Epithelial cell of proximal tubule (primary cell): ENCODE results near the gene SHISAL1. TPM values are rescaled to one million over a fixed set of nuclear protein-coding genes. Genes with fewer than 3 reads are reported as not detected.
A peak's percentile ranks its signal among the peaks of the same experiment; 100 is the strongest.
"Not testable (repeated sequence)": the region's sequence is repeated elsewhere in the genome, so short reads cannot be mapped to it uniquely, and the experiment has no call there.

Experiments
- DNase-seq: peaks from one replicate; pipeline ENCODE4 v3.0.0-alpha.2; 2011; ENCODE audit warnings: low read depth
- H3K4me3 ChIP-seq: 2 replicates; pipeline ENCODE4 v1.5.1; 2011; ENCODE audit warnings: low read depth, mild to moderate bottlenecking, low read length
- total RNA-seq: library from RNA; depleted of rRNA; stranded (reverse); fragments of >200 nt; gene quantifications from 2 replicates; pipeline ENCODE4 v1.2.3, GENCODE V29; 2015
- TF ChIP-seq, protein P1 (sequence below): conservative IDR thresholded peaks from 2 replicates; pipeline ENCODE4 v1.5.1; 2012; ENCODE audit warnings: low read depth, mild to moderate bottlenecking, low read length

SHISAL1 gene
- total RNA-seq, 1 donor from 2014 or later, result not detected

DNA sequence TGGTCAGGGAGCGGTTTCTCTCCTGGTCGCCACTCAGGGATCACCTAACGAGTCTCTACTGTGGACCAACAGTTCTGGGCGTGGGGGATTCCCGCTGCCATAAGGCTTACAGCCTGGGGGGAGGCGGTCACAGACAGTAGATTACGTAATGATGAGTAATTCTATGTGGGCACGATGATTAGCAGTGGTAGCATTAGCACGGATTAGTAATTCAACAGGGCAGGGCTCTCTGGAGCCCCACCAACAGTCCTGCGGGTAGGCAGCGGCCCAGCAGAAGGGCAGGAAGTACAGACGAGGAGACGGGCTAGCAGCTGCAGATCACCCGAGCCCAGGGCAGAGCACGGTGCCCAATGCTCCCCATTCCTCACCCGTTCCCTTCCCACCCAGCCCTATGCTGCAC lies 3.6 kb downstream of the SHISAL1 start:
- H3K4me3 ChIP-seq, result no peak overlapping the region
- DNase-seq, result peak; percentile 35
- TF ChIP-seq, protein P1, sequence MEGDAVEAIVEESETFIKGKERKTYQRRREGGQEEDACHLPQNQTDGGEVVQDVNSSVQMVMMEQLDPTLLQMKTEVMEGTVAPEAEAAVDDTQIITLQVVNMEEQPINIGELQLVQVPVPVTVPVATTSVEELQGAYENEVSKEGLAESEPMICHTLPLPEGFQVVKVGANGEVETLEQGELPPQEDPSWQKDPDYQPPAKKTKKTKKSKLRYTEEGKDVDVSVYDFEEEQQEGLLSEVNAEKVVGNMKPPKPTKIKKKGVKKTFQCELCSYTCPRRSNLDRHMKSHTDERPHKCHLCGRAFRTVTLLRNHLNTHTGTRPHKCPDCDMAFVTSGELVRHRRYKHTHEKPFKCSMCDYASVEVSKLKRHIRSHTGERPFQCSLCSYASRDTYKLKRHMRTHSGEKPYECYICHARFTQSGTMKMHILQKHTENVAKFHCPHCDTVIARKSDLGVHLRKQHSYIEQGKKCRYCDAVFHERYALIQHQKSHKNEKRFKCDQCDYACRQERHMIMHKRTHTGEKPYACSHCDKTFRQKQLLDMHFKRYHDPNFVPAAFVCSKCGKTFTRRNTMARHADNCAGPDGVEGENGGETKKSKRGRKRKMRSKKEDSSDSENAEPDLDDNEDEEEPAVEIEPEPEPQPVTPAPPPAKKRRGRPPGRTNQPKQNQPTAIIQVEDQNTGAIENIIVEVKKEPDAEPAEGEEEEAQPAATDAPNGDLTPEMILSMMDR, result no peak

DNA sequence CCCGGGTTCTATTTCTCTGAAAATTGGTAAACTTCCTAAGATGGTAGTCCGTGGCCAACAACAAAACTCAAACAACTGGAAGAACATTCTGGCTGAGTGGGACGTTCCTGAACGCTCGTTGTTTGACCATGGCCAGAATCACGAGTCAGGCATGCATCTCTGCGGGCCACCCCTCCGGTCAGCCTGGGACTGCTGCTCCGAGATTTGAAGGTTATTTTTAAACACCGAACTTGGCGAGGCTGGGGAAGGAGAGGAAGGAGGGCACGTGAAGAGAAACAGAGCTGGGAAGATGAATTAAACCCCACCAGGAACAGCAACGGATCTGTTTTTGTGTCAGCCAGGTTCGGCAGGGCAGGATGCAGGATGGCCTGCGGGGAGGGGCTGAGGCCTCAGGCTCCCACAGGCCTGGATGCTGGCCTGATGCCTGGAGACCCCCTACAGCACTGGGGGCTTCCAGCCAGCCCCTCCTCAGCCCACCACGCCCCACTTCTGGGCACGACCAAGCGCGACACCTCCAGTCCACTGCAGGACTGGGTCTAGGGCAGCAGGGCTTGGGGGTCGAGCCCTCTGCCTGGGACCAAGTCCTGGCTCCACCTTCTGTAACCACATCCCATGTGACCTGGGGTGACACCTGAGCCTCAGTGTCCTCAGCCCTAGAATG lies 5.1 kb downstream of the SHISAL1 start:
- no peak overlapping the region for H3K4me3 ChIP-seq
- no peak for DNase-seq
- TF ChIP-seq, protein P1, result no peak

DNA sequence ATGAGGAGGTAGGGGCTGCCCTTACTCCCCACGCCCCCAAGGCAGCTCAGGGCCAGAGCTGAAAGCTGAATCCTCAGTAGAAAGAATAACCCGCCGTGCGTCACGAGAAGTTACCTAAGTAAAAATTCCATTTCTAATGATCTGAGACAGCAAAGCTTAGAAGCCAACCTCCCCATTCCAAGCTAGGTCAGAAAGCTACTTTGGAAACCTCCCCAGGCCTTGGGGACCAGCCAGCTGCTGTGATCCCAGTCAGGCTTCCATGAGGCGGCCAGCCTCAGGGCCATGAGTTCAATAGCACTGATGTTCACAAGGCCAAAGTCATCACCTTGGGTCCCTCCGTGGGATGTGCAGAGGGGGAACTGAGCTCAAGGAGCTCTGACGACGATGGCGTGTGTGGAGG lies 6.9 kb downstream of the SHISAL1 start:
- DNase-seq, result no peak
- H3K4me3 ChIP-seq, result no peak overlapping the region
- TF ChIP-seq, protein P1, result no peak

DNA sequence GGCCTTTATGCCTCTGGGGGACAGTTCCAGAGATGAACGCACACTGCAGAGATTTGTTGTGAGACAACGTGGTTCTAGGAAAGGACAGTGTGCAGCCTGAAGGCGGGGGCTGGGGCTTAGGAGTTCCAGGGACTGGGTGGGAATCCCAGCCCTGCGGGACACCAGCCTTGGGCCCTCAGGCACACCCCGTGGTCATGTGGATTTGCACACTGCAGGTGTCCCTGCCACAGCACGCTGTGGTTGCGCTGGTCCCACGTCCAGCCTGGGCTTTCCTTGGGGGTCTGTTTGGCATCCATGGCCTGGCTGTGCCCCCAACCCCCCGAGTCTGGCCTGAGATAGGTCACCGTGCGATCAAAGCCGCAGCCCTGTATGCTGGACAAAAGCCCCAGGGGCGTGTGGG lies 7.3 kb downstream of the SHISAL1 start:
- TF ChIP-seq, protein P1, result no peak
- DNase-seq, result no peak
- no peak overlapping the region for H3K4me3 ChIP-seq

DNA sequence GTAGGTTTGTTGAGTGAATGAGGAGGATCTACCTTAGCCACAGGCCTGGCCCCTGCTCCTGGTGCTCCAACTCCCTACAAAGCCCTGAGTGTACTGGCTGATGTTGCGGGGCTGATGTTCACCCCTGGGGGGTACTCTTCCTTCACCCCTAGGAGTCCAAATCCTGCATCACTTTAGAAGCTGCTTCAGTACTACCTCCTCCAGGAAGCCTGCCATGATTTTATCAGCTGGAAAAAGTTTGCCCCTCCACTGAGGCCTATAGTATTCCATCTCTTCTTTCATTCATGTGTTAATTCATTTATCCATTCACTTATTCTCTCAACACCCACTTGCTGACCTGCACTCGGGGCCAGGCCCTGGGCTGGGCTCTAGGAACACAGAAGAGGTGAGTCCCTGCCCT lies 7.8 kb downstream of the SHISAL1 start:
- DNase-seq, result no peak
- TF ChIP-seq, protein P1, result no peak
- H3K4me3 ChIP-seq, result no peak overlapping the region

DNA sequence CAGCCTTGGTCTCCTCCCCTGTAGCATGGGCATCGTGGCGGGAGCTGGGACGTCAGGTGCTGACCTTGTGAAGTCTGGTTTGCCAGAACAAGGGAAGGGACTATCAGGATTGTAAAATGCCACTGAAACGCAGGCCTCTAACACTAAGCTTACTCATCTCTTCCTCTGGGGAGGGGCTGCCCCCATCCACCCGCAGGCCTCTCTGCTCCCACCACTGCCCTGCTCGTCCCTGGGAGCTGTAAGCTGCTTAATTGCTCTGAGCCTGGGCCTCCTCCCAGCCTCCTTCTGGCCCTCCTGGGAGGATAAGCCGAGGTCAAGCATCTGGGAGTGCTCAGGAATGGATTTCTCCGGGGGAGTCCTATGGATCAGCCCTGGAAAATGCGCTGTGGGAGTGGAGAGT lies 8.4 kb downstream of the SHISAL1 start:
- no peak overlapping the region for H3K4me3 ChIP-seq
- TF ChIP-seq, protein P1, result no peak
- no peak for DNase-seq

DNA sequence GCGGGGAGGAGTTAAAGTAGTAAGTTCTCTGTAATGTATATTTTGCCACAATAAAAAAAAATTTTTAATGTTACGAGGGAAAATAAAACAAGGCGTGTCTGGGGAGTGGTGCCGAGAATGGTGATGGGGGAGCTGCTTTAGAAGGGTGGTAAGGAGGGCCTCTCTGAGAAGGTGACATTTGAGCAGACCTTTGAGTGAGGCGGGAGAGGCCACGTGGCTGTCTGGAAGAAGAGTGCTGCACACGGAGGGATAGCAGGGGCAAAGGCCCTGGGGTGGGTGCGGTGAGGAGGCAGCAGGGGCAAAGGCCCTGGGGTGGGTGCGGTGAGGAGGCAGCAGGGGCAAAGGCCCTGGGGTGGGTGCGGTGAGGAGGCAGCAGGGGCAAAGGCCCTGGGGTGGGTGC lies 10.4 kb downstream of the SHISAL1 start:
- DNase-seq, H3K4me3 ChIP-seq: not testable (repeated sequence)

DNA sequence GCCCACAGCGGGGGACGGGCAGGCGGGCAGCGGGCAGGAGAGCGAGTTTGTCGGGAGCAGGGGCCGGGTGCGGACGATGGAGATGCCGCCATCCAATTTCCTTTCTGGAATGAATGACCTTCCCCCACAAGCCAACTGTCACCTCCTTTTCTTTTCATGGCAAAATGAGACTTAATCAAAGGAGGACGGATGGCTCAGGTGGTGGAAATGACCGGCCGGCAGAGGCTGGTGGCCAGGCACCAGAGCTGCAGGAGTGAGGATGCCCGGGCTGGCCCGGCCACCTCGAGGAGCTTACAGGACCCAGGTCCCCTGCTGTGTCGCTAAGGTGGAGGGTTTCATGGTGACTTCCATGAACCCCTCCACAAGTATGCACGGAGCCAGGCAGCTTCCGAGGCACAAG lies 11.7 kb downstream of the SHISAL1 start:
- no peak for DNase-seq
- no peak overlapping the region for H3K4me3 ChIP-seq

More for the DNA sequence above, 11.7 kb downstream of the SHISAL1 start:
- TF ChIP-seq, protein P1, result no peak
